ENCODE measurements around the gene EIF4B. TPM values are rescaled to one million over a fixed set of nuclear protein-coding genes. Genes with fewer than 3 reads are reported as not detected.

The EIF4B gene
- total RNA-seq, 4 donors from 2014 or later = 404 to 559 (median 485) TPM

DNA sequence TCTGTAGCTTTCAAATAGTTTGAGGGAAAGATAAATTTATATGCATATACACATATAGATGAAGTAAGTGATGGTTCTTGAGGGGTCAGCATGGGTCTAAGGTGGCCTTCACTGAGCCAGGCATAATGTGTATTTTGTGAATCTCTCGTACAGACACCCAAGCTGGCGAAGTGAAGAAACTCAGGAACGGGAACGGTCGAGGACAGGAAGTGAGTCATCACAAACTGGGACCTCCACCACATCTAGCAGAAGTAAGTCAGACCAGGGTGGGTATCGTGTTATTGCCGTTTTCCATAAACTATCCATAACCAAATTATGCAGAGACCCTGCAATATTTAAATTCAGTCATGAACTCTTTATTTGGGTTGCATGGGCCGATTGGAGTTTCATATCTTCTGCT is 28.2 kb downstream of the EIF4B start:
- Histone ChIP-seq H3K36me3 (peaks cover 89% of the 10 kb centered on the region), H3K4me3 (no peak overlapping the region), H3K27ac (no peak overlapping the region), H3K27me3 (no peaks in the 10 kb centered on the region), H3K9me3 (no peaks in the 10 kb centered on the region), H3K4me1 (peaks cover 13% of the 10 kb centered on the region)
- 85% methylated on average over 8 of the region's 8 CpGs for WGBS
- no peak for DNase-seq (ENCODE audit: low spot score in 2 of 2)
- TF ChIP-seq POLR2A (IDR thresholded peaks at IDR 0.05) = no peak
- TF ChIP-seq POLR2AphosphoS5 (IDR thresholded peaks at IDR 0.05) = no peak
- no peak for TF ChIP-seq EP300 (IDR thresholded peaks at IDR 0.05)
- TF ChIP-seq, protein P1, sequence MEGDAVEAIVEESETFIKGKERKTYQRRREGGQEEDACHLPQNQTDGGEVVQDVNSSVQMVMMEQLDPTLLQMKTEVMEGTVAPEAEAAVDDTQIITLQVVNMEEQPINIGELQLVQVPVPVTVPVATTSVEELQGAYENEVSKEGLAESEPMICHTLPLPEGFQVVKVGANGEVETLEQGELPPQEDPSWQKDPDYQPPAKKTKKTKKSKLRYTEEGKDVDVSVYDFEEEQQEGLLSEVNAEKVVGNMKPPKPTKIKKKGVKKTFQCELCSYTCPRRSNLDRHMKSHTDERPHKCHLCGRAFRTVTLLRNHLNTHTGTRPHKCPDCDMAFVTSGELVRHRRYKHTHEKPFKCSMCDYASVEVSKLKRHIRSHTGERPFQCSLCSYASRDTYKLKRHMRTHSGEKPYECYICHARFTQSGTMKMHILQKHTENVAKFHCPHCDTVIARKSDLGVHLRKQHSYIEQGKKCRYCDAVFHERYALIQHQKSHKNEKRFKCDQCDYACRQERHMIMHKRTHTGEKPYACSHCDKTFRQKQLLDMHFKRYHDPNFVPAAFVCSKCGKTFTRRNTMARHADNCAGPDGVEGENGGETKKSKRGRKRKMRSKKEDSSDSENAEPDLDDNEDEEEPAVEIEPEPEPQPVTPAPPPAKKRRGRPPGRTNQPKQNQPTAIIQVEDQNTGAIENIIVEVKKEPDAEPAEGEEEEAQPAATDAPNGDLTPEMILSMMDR (IDR thresholded peaks at IDR 0.05) = no peak

DNA sequence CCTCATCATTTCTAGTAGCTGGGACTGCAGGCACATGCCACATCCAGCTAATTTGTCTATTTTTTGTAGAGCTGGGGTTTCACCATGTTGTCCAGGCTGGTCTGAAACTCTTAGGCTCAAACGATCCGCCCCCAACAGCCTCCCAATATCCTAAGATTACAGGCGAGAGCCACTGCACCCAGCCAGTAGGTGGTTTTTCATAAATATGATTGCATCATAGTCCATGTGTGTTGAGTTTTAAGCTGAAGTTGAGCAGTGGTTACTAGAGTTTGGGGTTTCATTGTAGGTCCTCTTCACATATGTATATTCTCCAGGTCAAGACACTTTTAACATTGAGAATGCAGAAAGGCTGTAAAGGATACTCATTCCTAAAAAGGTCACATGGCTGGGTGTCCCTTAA is 30.5 kb downstream of the EIF4B start:
- 88% methylated on average over 3 of the region's 3 CpGs for WGBS

DNA sequence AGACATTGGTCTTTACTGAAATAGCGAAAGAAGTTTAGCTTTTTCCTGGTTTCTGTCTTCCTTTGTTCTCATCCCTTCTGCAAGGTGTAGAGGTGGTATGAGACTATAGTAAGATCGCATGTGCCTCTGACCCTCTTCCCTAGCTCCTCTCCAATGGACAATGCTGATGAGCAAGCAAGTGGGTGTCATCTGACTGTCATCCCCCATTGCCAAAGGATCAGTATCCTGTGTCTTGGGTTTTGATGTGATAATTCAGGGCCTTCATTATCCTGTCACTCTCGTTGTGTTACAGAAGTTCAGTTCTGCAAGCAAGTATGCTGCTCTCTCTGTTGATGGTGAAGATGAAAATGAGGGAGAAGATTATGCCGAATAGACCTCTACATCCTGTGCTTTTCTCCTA is 33.6 kb downstream of the EIF4B start:
- Histone ChIP-seq H3K27ac (no peak overlapping the region), H3K36me3 (peaks cover 58% of the 10 kb centered on the region), H3K9me3 (no peaks in the 10 kb centered on the region), H3K4me1 (peaks cover 35% of the 10 kb centered on the region), H3K27me3 (no peaks in the 10 kb centered on the region), H3K4me3 (no peak overlapping the region)
- TF ChIP-seq EP300 (IDR thresholded peaks at IDR 0.05) = no peak
- TF ChIP-seq, protein P1 (IDR thresholded peaks at IDR 0.05) = no peak
- TF ChIP-seq POLR2AphosphoS5 (IDR thresholded peaks at IDR 0.05) = no peak
- TF ChIP-seq POLR2A (IDR thresholded peaks at IDR 0.05) = no peak
- 73% methylated on average over 4 of the region's 4 CpGs for WGBS
- no peak for DNase-seq (ENCODE audit: low spot score in 2 of 2)

More for the DNA sequence above, 30.5 kb downstream of the EIF4B start:
- Histone ChIP-seq H3K36me3 (peaks cover 83% of the 10 kb centered on the region), H3K4me1 (peaks cover 13% of the 10 kb centered on the region), H3K27ac (no peak overlapping the region), H3K9me3 (no peaks in the 10 kb centered on the region), H3K27me3 (no peaks in the 10 kb centered on the region), H3K4me3 (no peak overlapping the region)
- no peak for TF ChIP-seq POLR2A (IDR thresholded peaks at IDR 0.05)
- no peak for TF ChIP-seq EP300 (IDR thresholded peaks at IDR 0.05)
- TF ChIP-seq, protein P1 (IDR thresholded peaks at IDR 0.05) = no peak
- no peak for TF ChIP-seq POLR2AphosphoS5 (IDR thresholded peaks at IDR 0.05)
- DNase-seq (ENCODE audit: low spot score in 2 of 2) = no peak

DNA sequence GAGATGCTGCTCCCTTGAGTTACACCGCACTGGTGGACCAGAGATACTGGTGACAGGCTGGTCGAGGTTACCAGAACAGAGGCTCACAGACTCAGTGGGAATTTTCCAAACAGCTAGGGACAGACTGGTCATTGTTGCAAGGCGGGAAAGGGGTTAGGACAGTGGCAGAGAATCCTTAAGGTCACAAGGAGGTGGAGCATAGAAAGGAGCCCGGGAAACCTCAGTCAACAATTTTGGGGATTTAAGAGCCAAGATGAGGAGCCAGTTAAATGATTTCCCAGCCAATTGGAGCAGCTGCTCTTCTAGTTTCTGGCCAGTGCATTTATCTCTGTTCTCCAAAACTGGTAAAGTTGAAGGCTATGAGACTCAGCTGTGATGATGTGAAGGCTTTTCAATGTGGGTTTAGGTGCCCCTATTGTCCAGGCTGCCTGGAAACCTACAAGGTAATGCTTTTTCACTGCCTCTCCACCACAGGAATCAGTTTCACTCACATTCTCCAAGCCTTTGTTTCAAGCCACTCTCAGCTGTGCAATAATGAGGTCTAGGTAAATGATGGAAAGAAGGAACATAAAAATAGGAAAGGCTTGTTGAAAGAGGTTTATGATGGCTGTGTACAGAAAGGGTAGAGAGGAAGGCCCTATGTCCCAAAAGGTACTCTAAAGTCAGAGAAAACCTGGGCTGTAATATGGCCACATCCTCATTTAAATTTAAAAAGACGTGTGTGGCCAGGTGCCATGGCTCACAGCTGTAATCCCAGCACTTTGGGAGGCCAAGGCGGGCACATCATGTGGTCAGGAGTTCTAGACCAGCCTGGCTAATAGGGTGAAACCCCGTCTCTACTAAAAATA is 36.6 kb downstream of the EIF4B start:
- Histone ChIP-seq H3K27me3 (no peaks in the 10 kb centered on the region), H3K4me1 (peaks cover 57% of the 10 kb centered on the region), H3K9me3 (no peaks in the 10 kb centered on the region), H3K4me3 (no peak overlapping the region), H3K36me3 (peaks cover 28% of the 10 kb centered on the region), H3K27ac (no peak overlapping the region)
- WGBS = 79% methylated on average over 7 of the region's 7 CpGs
- TF ChIP-seq POLR2A (IDR thresholded peaks at IDR 0.05) = no peak
- TF ChIP-seq, protein P1 (IDR thresholded peaks at IDR 0.05) = no peak
- no peak for TF ChIP-seq EP300 (IDR thresholded peaks at IDR 0.05)
- DNase-seq (ENCODE audit: low spot score in 2 of 2) = no peak

DNA sequence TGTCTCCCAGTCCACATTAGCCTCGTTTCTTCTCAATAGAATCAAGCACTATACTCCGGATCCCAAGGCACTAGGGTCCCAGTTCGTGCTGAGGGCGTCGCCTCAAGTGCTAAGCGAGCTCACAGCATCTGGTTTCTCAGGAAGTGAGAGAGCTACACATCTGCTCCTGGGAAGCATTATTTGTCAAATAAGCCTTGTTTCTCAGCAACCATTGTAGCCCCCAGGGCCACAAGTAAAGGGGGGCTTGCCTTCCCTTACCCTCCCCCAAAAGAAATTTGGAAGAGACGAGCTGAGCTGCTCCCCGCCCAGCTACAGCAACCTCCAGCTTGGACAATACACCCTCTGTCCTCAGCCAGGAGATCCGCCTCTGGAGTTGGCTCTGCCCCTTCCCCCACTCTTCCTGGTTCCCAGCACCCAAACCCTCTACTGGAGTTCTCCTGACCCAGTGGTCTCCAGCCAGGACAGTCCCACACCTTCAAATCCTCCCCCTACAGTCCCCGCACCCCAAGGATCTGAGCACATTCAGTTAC is 37.9 kb downstream of the EIF4B start:
- 45% methylated on average over 10 of the region's 10 CpGs for WGBS
- peaks cover 60% of the 10 kb centered on the region for H3K4me1 ChIP-seq
- H3K4me3 ChIP-seq = peak overlapping the region; percentile 8
- no peaks in the 10 kb centered on the region for H3K9me3 ChIP-seq
- TF ChIP-seq POLR2A (IDR thresholded peaks at IDR 0.05) (no peak), EP300 (IDR thresholded peaks at IDR 0.05) (no peak), POLR2AphosphoS5 (IDR thresholded peaks at IDR 0.05) (no peak)
- TF ChIP-seq, protein P1 (IDR thresholded peaks at IDR 0.05) = no peak
- H3K27ac ChIP-seq = peak overlapping the region; percentile 99
- H3K27me3 ChIP-seq = no peaks in the 10 kb centered on the region
- DNase-seq (ENCODE audit: low spot score in 2 of 2) = no peak
- H3K36me3 ChIP-seq = peaks cover 18% of the 10 kb centered on the region

All from suprapubic skin (tissue), 4 donors.